Measurements from ENCODE around the gene TMEM209.

DNA sequence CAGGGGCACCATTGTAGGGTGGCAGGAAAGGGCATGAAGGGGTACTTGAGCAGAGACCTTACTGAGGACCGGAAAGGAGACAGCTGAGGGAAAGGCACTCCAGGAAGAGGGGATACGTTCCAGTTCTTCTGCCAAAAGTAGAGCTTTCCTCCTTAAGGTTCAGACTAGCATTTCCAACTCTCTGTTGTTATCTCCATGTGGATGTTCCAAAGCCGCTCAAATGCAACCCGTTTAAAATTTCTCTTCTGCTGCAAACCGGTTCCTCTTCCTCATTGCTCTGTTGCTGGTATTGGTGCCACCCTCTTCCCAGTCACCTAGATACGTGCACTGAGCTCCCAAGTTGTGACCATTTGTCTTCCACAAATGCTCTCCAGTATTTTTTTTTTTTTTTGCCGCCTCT, 47.5 kb downstream of the TMEM209 start:
- TF ChIP-seq, protein P1, sequence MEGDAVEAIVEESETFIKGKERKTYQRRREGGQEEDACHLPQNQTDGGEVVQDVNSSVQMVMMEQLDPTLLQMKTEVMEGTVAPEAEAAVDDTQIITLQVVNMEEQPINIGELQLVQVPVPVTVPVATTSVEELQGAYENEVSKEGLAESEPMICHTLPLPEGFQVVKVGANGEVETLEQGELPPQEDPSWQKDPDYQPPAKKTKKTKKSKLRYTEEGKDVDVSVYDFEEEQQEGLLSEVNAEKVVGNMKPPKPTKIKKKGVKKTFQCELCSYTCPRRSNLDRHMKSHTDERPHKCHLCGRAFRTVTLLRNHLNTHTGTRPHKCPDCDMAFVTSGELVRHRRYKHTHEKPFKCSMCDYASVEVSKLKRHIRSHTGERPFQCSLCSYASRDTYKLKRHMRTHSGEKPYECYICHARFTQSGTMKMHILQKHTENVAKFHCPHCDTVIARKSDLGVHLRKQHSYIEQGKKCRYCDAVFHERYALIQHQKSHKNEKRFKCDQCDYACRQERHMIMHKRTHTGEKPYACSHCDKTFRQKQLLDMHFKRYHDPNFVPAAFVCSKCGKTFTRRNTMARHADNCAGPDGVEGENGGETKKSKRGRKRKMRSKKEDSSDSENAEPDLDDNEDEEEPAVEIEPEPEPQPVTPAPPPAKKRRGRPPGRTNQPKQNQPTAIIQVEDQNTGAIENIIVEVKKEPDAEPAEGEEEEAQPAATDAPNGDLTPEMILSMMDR (IDR thresholded peaks at IDR 0.05; ENCODE audit: low read depth, low read length, missing input control) = no peak
- no peak for TF ChIP-seq SP1 (IDR thresholded peaks at IDR 0.05)
- no peak for TF ChIP-seq RAD21 (IDR thresholded peaks at IDR 0.05)
- TF ChIP-seq, protein P2, sequence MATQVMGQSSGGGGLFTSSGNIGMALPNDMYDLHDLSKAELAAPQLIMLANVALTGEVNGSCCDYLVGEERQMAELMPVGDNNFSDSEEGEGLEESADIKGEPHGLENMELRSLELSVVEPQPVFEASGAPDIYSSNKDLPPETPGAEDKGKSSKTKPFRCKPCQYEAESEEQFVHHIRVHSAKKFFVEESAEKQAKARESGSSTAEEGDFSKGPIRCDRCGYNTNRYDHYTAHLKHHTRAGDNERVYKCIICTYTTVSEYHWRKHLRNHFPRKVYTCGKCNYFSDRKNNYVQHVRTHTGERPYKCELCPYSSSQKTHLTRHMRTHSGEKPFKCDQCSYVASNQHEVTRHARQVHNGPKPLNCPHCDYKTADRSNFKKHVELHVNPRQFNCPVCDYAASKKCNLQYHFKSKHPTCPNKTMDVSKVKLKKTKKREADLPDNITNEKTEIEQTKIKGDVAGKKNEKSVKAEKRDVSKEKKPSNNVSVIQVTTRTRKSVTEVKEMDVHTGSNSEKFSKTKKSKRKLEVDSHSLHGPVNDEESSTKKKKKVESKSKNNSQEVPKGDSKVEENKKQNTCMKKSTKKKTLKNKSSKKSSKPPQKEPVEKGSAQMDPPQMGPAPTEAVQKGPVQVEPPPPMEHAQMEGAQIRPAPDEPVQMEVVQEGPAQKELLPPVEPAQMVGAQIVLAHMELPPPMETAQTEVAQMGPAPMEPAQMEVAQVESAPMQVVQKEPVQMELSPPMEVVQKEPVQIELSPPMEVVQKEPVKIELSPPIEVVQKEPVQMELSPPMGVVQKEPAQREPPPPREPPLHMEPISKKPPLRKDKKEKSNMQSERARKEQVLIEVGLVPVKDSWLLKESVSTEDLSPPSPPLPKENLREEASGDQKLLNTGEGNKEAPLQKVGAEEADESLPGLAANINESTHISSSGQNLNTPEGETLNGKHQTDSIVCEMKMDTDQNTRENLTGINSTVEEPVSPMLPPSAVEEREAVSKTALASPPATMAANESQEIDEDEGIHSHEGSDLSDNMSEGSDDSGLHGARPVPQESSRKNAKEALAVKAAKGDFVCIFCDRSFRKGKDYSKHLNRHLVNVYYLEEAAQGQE (IDR thresholded peaks at IDR 0.05) = no peak
- TF ChIP-seq JUND (IDR thresholded peaks at IDR 0.05) = no peak
- no peak for TF ChIP-seq EGR1 (IDR thresholded peaks at IDR 0.05; ENCODE audit: low read depth in 2 of 2)
- no peak for TF ChIP-seq GABPA (IDR thresholded peaks at IDR 0.05 in 1 of 2, conservative IDR thresholded peaks at IDR 0.05 in 1 of 2)
